Measurements from ENCODE around the gene SPTSSB. TPM values are rescaled to one million over a fixed set of nuclear protein-coding genes. Genes with fewer than 3 reads are reported as not detected.

The SPTSSB gene
- total RNA-seq, 2 donors from 2014 or later, result 0.64 to 2.3 TPM

GRCh38 chr3:161415506-161416231 lies 44.4 kb upstream of the SPTSSB start:
- Histone ChIP-seq H3K4me1 (ENCODE audit: control insufficient read depth, insufficient read depth, low read length) (no peaks in the 10 kb centered on the region), H3K36me3 (ENCODE audit: control insufficient read depth, insufficient read depth, low read length) (no peaks in the 10 kb centered on the region), H3K27ac (ENCODE audit: low read depth, low read length) (no peak overlapping the region), H3K4me3 (ENCODE audit: low read length) (no peak overlapping the region), H3K9ac (ENCODE audit: extremely low read depth, low read length, poor library complexity, severe bottlenecking) (no peak overlapping the region), H3K27me3 (ENCODE audit: control insufficient read depth, insufficient read depth, low read length, poor library complexity, severe bottlenecking) (no peaks in the 10 kb centered on the region), H3K9me3 (ENCODE audit: control insufficient read depth, low read length) (peaks cover 6% of the 10 kb centered on the region)
- 77 to 80% methylated on average over 1 of the region's 1 CpG for WGBS, 2 experiments (ENCODE audit: insufficient coverage in 1 of 2, insufficient read length in 1 of 2)
- TF ChIP-seq CTCF (conservative IDR thresholded peaks at IDR 0.05), result no peak
- Mint-ChIP-seq H3K4me3 (no peak overlapping the region), H3K9me3 (peaks cover 33% of the 10 kb centered on the region), H3K27me3 (ENCODE audit: insufficient read depth) (no peaks in the 10 kb centered on the region), H3K36me3 (ENCODE audit: low read depth) (peaks cover 10% of the 10 kb centered on the region), H3K4me1 (peaks cover 14% of the 10 kb centered on the region), H3K27ac (peak overlapping the region; percentile 87)
- DNase-seq, result no peak

- H3K4me1 Mint-ChIP-seq, result peaks cover 10% of the 10 kb centered on the region
- H3K4me3 Mint-ChIP-seq, result no peak overlapping the region
- no peak overlapping the region for H3K27ac ChIP-seq (ENCODE audit: low read depth, low read length)
- no peak for TF ChIP-seq CTCF (conservative IDR thresholded peaks at IDR 0.05)
- peaks cover 33% of the 10 kb centered on the region for H3K9me3 Mint-ChIP-seq
- no peaks in the 10 kb centered on the region for H3K4me1 ChIP-seq (ENCODE audit: control insufficient read depth, insufficient read depth, low read length)
- no peak overlapping the region for H3K27ac Mint-ChIP-seq
- DNase-seq, result no peak
- no peak overlapping the region for H3K4me3 ChIP-seq (ENCODE audit: low read length)
- H3K27me3 Mint-ChIP-seq (ENCODE audit: insufficient read depth), result no peaks in the 10 kb centered on the region
- peaks cover 10% of the 10 kb centered on the region for H3K36me3 Mint-ChIP-seq (ENCODE audit: low read depth)
- no peaks in the 10 kb centered on the region for H3K36me3 ChIP-seq (ENCODE audit: control insufficient read depth, insufficient read depth, low read length)
- H3K9me3 ChIP-seq (ENCODE audit: control insufficient read depth, low read length), result peaks cover 6% of the 10 kb centered on the region
- 78% methylated on average over 1 of the region's 1 CpG; no CpG with 5 or more reads in 1 of the 2 experiments for WGBS, 2 experiments (ENCODE audit: insufficient coverage in 1 of 2, insufficient read length in 1 of 2)
- no peak overlapping the region for H3K9ac ChIP-seq (ENCODE audit: extremely low read depth, low read length, poor library complexity, severe bottlenecking)
- no peaks in the 10 kb centered on the region for H3K27me3 ChIP-seq (ENCODE audit: control insufficient read depth, insufficient read depth, low read length, poor library complexity, severe bottlenecking)
These were observed 43.6 kb upstream of the SPTSSB start for GRCh38 chr3:161414907-161415306.

- peaks cover 10% of the 10 kb centered on the region for H3K36me3 Mint-ChIP-seq (ENCODE audit: low read depth)
- no peak overlapping the region for H3K4me3 Mint-ChIP-seq
- H3K27ac Mint-ChIP-seq, result no peak overlapping the region
These were observed 42.5 kb upstream of the SPTSSB start for GRCh38 chr3:161413855-161414210.

More at GRCh38 chr3:161413855-161414210, 42.5 kb upstream of the SPTSSB start:
- WGBS, 2 experiments (ENCODE audit: insufficient coverage in 1 of 2, insufficient read length in 1 of 2), result 86% methylated on average over 1 of the region's 1 CpG; no CpG with 5 or more reads in 1 of the 2 experiments
- no peaks in the 10 kb centered on the region for H3K27me3 ChIP-seq (ENCODE audit: control insufficient read depth, insufficient read depth, low read length, poor library complexity, severe bottlenecking)
- no peaks in the 10 kb centered on the region for H3K36me3 ChIP-seq (ENCODE audit: control insufficient read depth, insufficient read depth, low read length)
- H3K9ac ChIP-seq (ENCODE audit: extremely low read depth, low read length, poor library complexity, severe bottlenecking), result no peak overlapping the region
- peaks cover 17% of the 10 kb centered on the region for H3K4me1 Mint-ChIP-seq
- no peak for TF ChIP-seq CTCF (conservative IDR thresholded peaks at IDR 0.05)
- H3K4me1 ChIP-seq (ENCODE audit: control insufficient read depth, insufficient read depth, low read length), result no peaks in the 10 kb centered on the region
- no peak for DNase-seq
- peaks cover 30% of the 10 kb centered on the region for H3K9me3 Mint-ChIP-seq
- H3K27me3 Mint-ChIP-seq (ENCODE audit: insufficient read depth), result no peaks in the 10 kb centered on the region
- H3K27ac ChIP-seq (ENCODE audit: low read depth, low read length), result no peak overlapping the region
- no peak overlapping the region for H3K4me3 ChIP-seq (ENCODE audit: low read length)
- H3K9me3 ChIP-seq (ENCODE audit: control insufficient read depth, low read length), result peaks cover 6% of the 10 kb centered on the region
